GM12878 (cell line): ENCODE results near the gene MRPL57. TPM values are rescaled to one million over a fixed set of nuclear protein-coding genes. Genes with fewer than 3 reads are reported as not detected.

Source experiments
- ATAC-seq: fragments of 200-7000 bp; cut with Tn5 transposase; 3 replicates; pipeline ENCODE4 v1.9.1; 2020; ENCODE audit warnings: mild to moderate bottlenecking, moderate library complexity
- BruUV-seq: library from RNA; stranded (reverse); fragments of 400-500 nt; replicated peaks from 2 replicates; lab custom pipeline; 2021; lab: Mats Ljungman, UMichigan
- CTCF ChIA-PET: fragments of 300-600 bp; sonication (Branson Sonifier 250); formaldehyde crosslinking; extraction: SDS; loops from one replicate; lab custom pipeline; 2021; ENCODE audit warnings: inconsistent platforms; lab: Yijun Ruan, JAX
- POLR2A ChIA-PET: fragments of 350-600 bp; formaldehyde crosslinking; extraction: SDS; loops from one replicate; lab custom pipeline; 2021; ENCODE audit warnings: inconsistent platforms; lab: Charles Lee
- RAD21 ChIA-PET: fragments of 300-600 bp; sonication (Branson Sonifier 250); formaldehyde crosslinking; loops from one replicate; lab custom pipeline; 2023; ENCODE audit warnings: antibody characterized with exemption; ENCODE audit not compliant: unreplicated experiment; lab: Charles Lee
- SMC1A ChIA-PET: fragments of 300-600 bp; sonication (Branson Sonifier 250); formaldehyde crosslinking; loops from one replicate; lab custom pipeline; 2023; ENCODE audit not compliant: unreplicated experiment, uncharacterized antibody; lab: Charles Lee
- DNase-seq: peaks from one replicate; pipeline ENCODE4 v3.0.0-alpha.2; 2011; ENCODE audit warnings: low read depth, low spot score
- FAIRE-seq: peaks from 3 replicates; lab custom pipeline; 2011; peaks lifted over from hg19 to GRCh38; lab: Jason Lieb, UNC
- H2AFZ ChIP-seq: 2 replicates; pipeline ENCODE4 v1.6.0; 2011; ENCODE audit warnings: low read depth, low read length, control low read depth; ENCODE audit not compliant: control insufficient read depth
- H3K27ac ChIP-seq: 2 replicates; pipeline ENCODE4 v1.5.1; 2011; ENCODE audit warnings: control low read depth; ENCODE audit not compliant: control insufficient read depth, insufficient read depth
- H3K27me3 ChIP-seq, 2 experiments: replicated peaks in 1 of 2; 2 replicates each; pipeline versions ENCODE4 v1.6.0 to v1.6.1; 2011; ENCODE audit warnings: low read length in 1 of 2; ENCODE audit not compliant: control insufficient read depth in 2 of 2, insufficient read depth in 2 of 2
- H3K36me3 ChIP-seq, 2 experiments: 2 replicates each; pipeline ENCODE4 v1.5.1; 2011; ENCODE audit warnings: low read length in 1 of 2; ENCODE audit not compliant: control insufficient read depth in 2 of 2, insufficient read depth in 2 of 2
- H3K4me1 ChIP-seq: 2 replicates; pipeline ENCODE4 v1.6.1; 2011; ENCODE audit warnings: mild to moderate bottlenecking, low read length, moderate library complexity, mixed read lengths; ENCODE audit not compliant: control insufficient read depth, insufficient read depth
- H3K4me2 ChIP-seq: 2 replicates; pipeline ENCODE4 v1.6.0; 2011; ENCODE audit warnings: control low read depth; ENCODE audit not compliant: control insufficient read depth, insufficient read depth
- H3K4me3 ChIP-seq: fragments of 200-600 bp; sonication (generic); 2 replicates; pipeline ENCODE4 v1.5.1; 2016
- H3K79me2 ChIP-seq: 2 replicates; pipeline ENCODE4 v1.6.0; 2011; ENCODE audit warnings: low read length; ENCODE audit not compliant: control insufficient read depth, insufficient read depth
- H3K9ac ChIP-seq: 2 replicates; pipeline ENCODE4 v1.8.0; 2011; ENCODE audit warnings: low read length, control low read depth, mixed read lengths; ENCODE audit not compliant: control insufficient read depth, insufficient read depth
- H3K9me3 ChIP-seq: replicated peaks from 3 replicates; pipeline ENCODE4 v1.5.1; 2011; ENCODE audit warnings: mild to moderate bottlenecking, low read length; ENCODE audit not compliant: control insufficient read depth, insufficient read depth
- H4K20me1 ChIP-seq: 2 replicates; pipeline ENCODE4 v1.6.0; 2011; ENCODE audit not compliant: control insufficient read depth, insufficient read depth
- ASH2L ChIP-seq: fragments of 300-600, 200-600 bp; sonication (generic); IDR thresholded peaks from 2 replicates; pipeline ENCODE4 v1.6.1; 2017; ENCODE audit warnings: low read depth, mild to moderate bottlenecking, borderline replicate concordance
- CHD1 ChIP-seq: IDR thresholded peaks from 2 replicates; pipeline ENCODE4 v1.6.1; 2012; ENCODE audit warnings: low read depth, low read length, improper control_type of control experiment
- CTCF ChIP-seq, 3 experiments: IDR thresholded peaks in 2 of 3; conservative IDR thresholded peaks in 1 of 3; 2 replicates each; pipeline ENCODE4 v1.5.1; 2011; ENCODE audit warnings: low read depth in 3 of 3, low read length in 3 of 3, mild to moderate bottlenecking in 3 of 3, control low read depth in 2 of 3, moderate library complexity in 2 of 3, inconsistent platforms in 1 of 3, mixed read lengths in 1 of 3; ENCODE audit not compliant: control insufficient read depth in 2 of 3, insufficient read depth in 1 of 3; ENCODE audit errors: extremely low read depth in 1 of 3
- E2F4 ChIP-seq: IDR thresholded peaks from 2 replicates; pipeline ENCODE4 v1.6.1; 2012; ENCODE audit warnings: low read depth, low read length, improper control_type of control experiment
- EED ChIP-seq: sonication (generic); IDR thresholded peaks from 2 replicates; pipeline ENCODE4 v1.6.1; 2016; ENCODE audit warnings: antibody characterized with exemption, low read depth
- EGR1 ChIP-seq, 2 experiments: IDR thresholded peaks; 1 replicate in 1 of 2; 2 replicates in 1 of 2; pipeline ENCODE4 v1.6.1; 2011 to 2012; ENCODE audit warnings: low read depth in 2 of 2, low read length in 2 of 2, borderline replicate concordance in 1 of 2, mild to moderate bottlenecking in 1 of 2, moderate library complexity in 1 of 2
- HDAC6 ChIP-seq: fragments of 200-600 bp; sonication (generic); IDR thresholded peaks from one replicate; pipeline ENCODE4 v1.8.0; 2017; ENCODE audit warnings: antibody characterized with exemption; ENCODE audit not compliant: unreplicated experiment
- HSF1 ChIP-seq: fragments of 150-350 bp; IDR thresholded peaks from 2 replicates; pipeline ENCODE4 v1.6.1; 2014; ENCODE audit warnings: mild to moderate bottlenecking, low read depth, low read length
- JUND ChIP-seq: IDR thresholded peaks from 2 replicates; pipeline ENCODE4 v1.6.1; 2012; ENCODE audit warnings: low read depth, mild to moderate bottlenecking, low read length, improper control_type of control experiment, moderate library complexity
- LARP7 ChIP-seq: fragments of 450-650 bp; IDR thresholded peaks from 2 replicates; pipeline ENCODE4 v1.6.1; 2017; ENCODE audit warnings: mild to moderate bottlenecking
- MEF2B ChIP-seq: fragments of 450-650 bp; IDR thresholded peaks from 2 replicates; pipeline ENCODE4 v1.6.1; 2018; ENCODE audit warnings: mild to moderate bottlenecking, moderate library complexity; ENCODE audit not compliant: partially characterized antibody, poor library complexity, severe bottlenecking
- RB1 ChIP-seq: fragments of 450-650 bp; formaldehyde crosslinking; IDR thresholded peaks from 2 replicates; pipeline ENCODE4 v1.6.1; 2017; ENCODE audit warnings: mild to moderate bottlenecking, borderline replicate concordance
- RCOR1 ChIP-seq: conservative IDR thresholded peaks from 2 replicates; pipeline ENCODE4 v1.6.1; 2012; ENCODE audit warnings: low read depth, low read length, improper control_type of control experiment
- REST ChIP-seq: IDR thresholded peaks from 2 replicates; pipeline ENCODE4 v1.6.1; 2012; ENCODE audit warnings: mild to moderate bottlenecking, low read depth, low read length
- ZNF274 ChIP-seq: IDR thresholded peaks from one replicate; pipeline ENCODE4 v1.8.0; 2011; ENCODE audit not compliant: insufficient read length, insufficient read depth
- WGBS: methylation state at CpG from one replicate; pipeline ENCODE4 v1.1.6; 2016; ENCODE audit warnings: low lambda C conversion rate; ENCODE audit not compliant: insufficient replicate concordance, insufficient coverage; ENCODE audit errors: missing lambda C conversion rate; 5-methylcytosine and 5-hydroxymethylcytosine counted together
- in situ Hi-C: fragments of 300-500 bp; cut with MboI; formaldehyde crosslinking; loops from 9 replicates; pipeline ENCODE4 v1.14.3; 2018; ENCODE audit warnings: mixed read lengths
- intact Hi-C: fragments of 100-400 bp; cut with micrococcal nuclease; formaldehyde crosslinking; loops from one replicate; pipeline ENCODE4 v1.14.2; 2022; ENCODE audit not compliant: unreplicated experiment
- polyA plus RNA-seq, 11 experiments: library from polyadenylated mRNA; depleted of rRNA in 4 of 11; unstranded in 6 of 11; stranded (reverse) in 5 of 11; fragments of >200 nt; fragmentation: Nextera tagmentation in 4 of 11; fragmentation: Illumina TruSeq in 1 of 11; extraction: Ambion mirVana in 4 of 11; extraction: Trizol in 1 of 11; gene quantifications; 1 replicate in 1 of 11; 2 replicates in 10 of 11; pipeline versions ENCODE4 v1.2.1 to v1.2.3, GENCODE V29; 2011 to 2016; ENCODE audit warnings: inconsistent platforms in 2 of 11, missing spikeins in 2 of 11, low read depth in 1 of 11
- total RNA-seq, 4 experiments: library from RNA; depleted of rRNA in 3 of 4; stranded (reverse); fragments of >200 nt in 3 of 4; fragmentation: Illumina TruSeq in 1 of 4; extraction: Trizol in 1 of 4; gene quantifications; 2 replicates each; pipeline versions ENCODE4 v1.2.1 to v1.2.3, GENCODE V29; 2013 to 2021

Gene MRPL57
- total and polyA plus RNA-seq, 10 of the 15 experiments (the other 5 are each of a cell fraction or from before 2014, with no cell fraction given): 10.5 to 90.6 (median 25.9) TPM

GRCh38 chr13:21134475-21134874 is 42.0 kb upstream of the MRPL57 start:
- Histone ChIP-seq H3K9ac (no peak overlapping the region), H3K36me3 (no peaks in the 10 kb centered on the region), H3K4me2 (no peak overlapping the region), H4K20me1 (no peaks in the 10 kb centered on the region), H3K4me3 (no peak overlapping the region), H3K4me1 (no peaks in the 10 kb centered on the region), H3K9me3 (no peaks in the 10 kb centered on the region), H3K27me3 (no peaks in the 10 kb centered on the region), H3K79me2 (no peaks in the 10 kb centered on the region), H3K27ac (no peak overlapping the region), H2AFZ (no peak overlapping the region)
- BruUV-seq: no TSS peak
- RAD21 ChIA-PET: interaction anchor here (0.6 kb wide), 1 partner anchor 22 kb away, joined by 3 read pairs; no protein-coding TSS in a partner anchor
- POLR2A ChIA-PET: no interaction called here
- intact Hi-C loops (no loop called here), in situ Hi-C loops (no loop called here)
- FAIRE-seq (no peak), ATAC-seq (no peak), DNase-seq (no peak)
- TF ChIP-seq ASH2L (no peak), JUND (no peak), CTCF (IDR thresholded peaks at IDR 0.05 in 2 of 3, conservative IDR thresholded peaks at IDR 0.05 in 1 of 3; ENCODE audit: control insufficient read depth in 2 of 3, extremely low read depth in 1 of 3, insufficient read depth in 1 of 3, low read depth in 3 of 3, low read length in 3 of 3) (no peak), CHD1 (no peak), RCOR1 (no peak), MEF2B (no peak), RB1 (no peak), REST (no peak), E2F4 (no peak), EGR1 (IDR thresholded peaks at IDR 0.05; ENCODE audit: borderline replicate concordance in 1 of 2, low read depth in 2 of 2, low read length in 2 of 2) (no peak), HDAC6 (no peak), EED (no peak), HSF1 (no peak), LARP7 (no peak), ZNF274 (no peak)
- SMC1A ChIA-PET: interaction anchor here (1.6 kb wide), 1 partner anchor 191 kb away, joined by 7 read pairs; no protein-coding TSS in a partner anchor
- WGBS: 25% methylated on average over 5 of the region's 5 CpGs
- CTCF ChIA-PET: interaction anchor here (1.0 to 1.6 kb wide), 2 partner anchors 23 to 191 kb away, joined by 3 to 4 read pairs; no protein-coding TSS in a partner anchor
